NAMALWA (cell line): Measurements from ENCODE around the gene INPP5D.

Experiments used
- DNase-seq: peaks from one replicate; pipeline ENCODE4 v3.0.0-alpha.2; 2015; ENCODE audit warnings: low spot score

Gene INPP5D

GRCh38 chr2:233240897-233241296 is 180.8 kb downstream of the INPP5D start:
- no peak for DNase-seq

DNA sequence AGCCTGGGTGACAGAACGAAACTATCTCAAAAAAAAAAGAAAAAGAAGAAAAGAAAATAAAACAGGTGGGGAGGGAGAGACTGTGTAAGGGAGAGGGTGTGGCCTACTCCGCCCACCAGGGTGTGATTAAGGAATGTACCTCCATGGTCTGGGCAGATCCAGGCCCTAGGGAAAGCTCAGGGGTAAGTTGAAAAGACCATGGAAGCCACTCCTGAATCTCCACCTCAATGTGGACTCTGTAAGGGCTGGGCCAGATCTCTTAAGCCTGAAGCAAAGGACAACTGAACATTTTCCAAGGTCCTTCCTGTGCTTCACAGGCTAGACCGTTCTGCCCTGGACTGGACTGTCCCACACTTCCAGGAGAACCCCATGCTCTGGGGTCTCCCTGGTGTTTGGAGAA is 181.7 kb downstream of the INPP5D start:
- DNase-seq = no peak

GRCh38 chr2:233242231-233242927 is 182.2 kb downstream of the INPP5D start:
- no peak for DNase-seq

DNA sequence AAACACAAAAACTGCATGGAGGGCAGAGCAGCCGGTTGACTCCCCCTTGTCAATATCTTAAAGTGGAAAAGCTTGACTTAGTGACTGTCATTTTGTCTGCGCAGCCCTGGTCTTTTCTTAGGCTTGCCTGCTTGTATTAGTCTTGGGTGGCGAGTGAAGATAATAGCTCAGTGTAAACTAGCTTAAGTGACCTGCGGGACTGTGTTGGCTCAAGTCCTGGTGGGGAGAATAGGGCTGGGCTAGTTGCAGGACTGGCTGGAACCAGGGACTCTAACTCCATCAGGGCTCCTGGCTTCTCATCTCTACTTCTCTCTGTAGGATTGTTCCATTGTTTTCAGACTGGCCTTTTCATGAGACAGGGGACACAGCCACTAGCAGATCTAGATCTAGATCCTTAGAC is 183.2 kb downstream of the INPP5D start:
- no peak for DNase-seq

DNA sequence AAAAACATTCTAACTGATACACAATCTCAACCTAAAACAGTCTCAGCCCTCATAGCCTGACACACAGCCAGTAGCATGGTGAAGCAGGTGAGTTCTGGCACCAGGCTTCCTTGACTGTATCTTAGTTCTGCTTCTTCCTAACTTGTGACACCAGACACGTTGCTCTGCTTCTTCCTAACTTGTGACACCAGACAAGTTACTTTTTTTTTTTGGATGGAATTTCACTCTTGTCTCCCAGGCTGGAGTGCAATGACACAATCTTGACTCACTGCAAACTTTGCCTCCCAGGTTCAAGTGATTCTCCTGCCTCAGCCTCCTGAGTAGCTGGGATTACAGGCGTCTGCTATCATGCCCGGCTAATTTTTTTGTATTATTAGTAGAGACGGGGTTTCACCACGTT is 184.7 kb downstream of the INPP5D start:
- DNase-seq = no peak

GRCh38 chr2:233245406-233245805 is 185.3 kb downstream of the INPP5D start:
- no peak for DNase-seq

- no peak for DNase-seq
Measured at GRCh38 chr2:233247116-233247515, 187.0 kb downstream of the INPP5D start.

DNA sequence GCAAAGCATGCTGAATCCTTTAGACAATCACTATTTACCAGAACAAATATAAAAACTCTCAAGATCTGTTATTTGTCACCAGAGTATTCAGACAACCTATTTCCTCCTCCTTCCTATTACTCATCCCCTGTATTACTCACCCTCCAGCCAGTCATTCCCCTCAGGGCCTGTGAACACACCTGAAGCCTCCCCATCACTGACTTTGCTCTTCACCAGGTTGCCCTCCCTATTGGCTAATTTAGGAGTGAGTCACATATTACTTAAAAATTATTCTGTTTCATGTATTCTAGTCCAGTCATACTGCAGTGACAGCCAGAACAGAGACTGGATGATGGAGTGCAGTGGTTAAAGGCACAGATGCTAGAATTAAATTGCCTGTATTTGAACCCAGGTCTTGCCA is 187.6 kb downstream of the INPP5D start:
- DNase-seq = no peak

- DNase-seq = no peak
Measured at GRCh38 chr2:233248999-233249398, 188.9 kb downstream of the INPP5D start.

- no peak for DNase-seq
Measured at GRCh38 chr2:233250568-233250967, 190.4 kb downstream of the INPP5D start.

- no peak for DNase-seq
Measured at GRCh38 chr2:233250985-233251305, 190.8 kb downstream of the INPP5D start.

DNA sequence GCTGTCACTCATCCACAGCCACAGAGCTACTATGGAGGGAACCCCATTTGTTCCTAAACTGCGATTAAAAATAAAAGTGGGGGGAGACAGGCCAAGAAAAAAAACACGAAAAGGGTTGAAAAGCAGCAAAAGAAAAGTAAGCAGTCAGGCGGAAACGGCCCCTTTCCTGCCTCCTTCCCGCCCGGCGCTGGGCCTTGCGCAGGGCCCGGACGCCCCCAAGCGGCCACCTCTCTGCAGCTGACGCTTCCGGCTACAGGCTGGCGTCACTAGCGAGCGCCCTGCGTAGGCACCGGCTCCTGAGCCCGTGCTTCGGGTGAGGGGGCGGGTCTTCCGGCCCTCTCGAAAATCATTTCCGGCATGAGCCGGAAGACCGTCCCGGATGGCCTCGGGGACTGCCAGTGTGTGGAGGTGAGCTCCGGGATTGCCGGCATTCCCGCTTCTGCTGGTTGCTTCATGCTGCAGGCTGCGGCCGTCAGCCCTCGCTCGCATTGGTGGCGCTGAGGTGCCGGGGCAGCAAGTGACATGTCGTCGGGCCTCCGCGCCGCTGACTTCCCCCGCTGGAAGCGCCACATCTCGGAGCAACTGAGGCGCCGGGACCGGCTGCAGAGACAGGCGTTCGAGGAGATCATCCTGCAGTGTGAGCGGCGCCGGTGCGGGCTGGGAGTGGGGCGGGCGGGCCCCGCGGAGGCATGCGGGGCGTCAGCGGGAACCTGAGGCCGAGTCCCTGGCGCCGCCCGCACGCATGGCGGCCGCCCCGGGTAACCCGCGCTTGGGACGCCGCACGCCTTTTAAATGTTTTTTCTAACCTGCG is 191.4 kb downstream of the INPP5D start, which contains the start of gene ATG16L1:
Gene ATG16L1, plus strand, starts transcription at position 368 of the 811 bp plus-strand sequence. Its CDS starts 155 bp downstream, at position 523.
- peak; percentile 94 for DNase-seq

DNA sequence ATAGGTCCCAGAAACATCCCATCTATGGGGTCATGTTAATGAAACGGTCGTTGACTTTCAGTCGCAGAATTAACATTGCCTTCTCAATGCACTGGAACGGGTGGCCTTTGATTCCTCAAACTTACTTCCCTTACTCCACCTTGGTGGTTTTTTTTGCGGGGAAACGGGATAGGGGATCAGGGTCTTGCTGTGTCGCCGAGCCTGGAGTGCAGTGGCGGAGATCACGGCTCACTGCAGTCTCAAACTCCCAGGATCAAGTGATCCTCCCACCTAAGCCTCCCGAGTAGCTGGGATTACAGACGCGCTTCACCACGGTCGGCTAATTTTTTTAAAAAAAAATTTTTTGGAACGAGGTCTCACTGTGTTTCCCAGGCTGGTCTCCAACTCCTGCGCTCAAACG is 192.1 kb downstream of the INPP5D start:
- DNase-seq = no peak

DNA sequence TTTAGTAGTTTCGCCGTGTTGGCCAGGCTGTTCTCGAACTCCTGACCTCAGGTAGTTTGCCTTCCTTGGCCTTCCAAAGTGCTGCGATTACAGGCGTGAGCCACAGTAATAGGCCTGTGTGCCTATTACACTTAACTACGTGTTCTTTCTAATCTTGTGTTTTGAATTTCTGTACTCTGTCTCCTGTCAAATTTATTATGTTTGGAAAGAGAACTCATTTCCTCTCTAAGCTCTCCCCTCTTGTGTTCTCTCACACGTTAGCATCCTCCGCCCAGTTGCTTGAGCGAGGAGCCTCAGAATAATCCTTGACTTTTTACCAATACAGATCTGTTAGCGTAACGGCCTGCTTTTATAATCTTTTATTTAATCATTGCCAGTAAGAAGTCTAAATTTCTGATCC is 195.0 kb downstream of the INPP5D start:
- DNase-seq = no peak

DNA sequence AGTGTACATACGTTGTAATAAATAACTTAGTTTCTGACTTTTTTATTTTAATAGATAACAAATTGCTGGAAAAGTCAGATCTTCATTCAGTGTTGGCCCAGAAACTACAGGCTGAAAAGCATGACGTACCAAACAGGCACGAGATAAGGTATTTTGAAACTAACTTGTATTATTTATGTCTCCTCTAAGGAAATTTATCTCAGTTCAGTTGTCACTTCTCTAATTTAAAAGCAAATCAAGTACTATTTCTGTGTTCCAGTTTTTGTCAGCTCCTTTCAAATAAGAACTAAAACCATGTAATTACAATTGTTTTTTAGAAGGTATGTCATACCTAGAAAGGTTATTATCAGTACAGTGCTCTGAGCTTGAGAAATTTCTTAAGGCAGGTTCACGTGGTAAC is 195.9 kb downstream of the INPP5D start:
- no peak for DNase-seq
